Kidney (tissue), 14 donors: Measurements from ENCODE around the gene CHST3. TPM values are rescaled to one million over a fixed set of nuclear protein-coding genes. Genes with fewer than 3 reads are reported as not detected.

ENCODE experiments used
- DNase-seq, 5 donors: peaks; one replicate each; pipeline ENCODE4 v3.0.0-alpha.2; 2013 to 2020
- FAIRE-seq: peaks from 2 replicates; lab custom pipeline; 2012; peaks lifted over from hg19 to GRCh38; lab: Jason Lieb, UNC
- H3K27ac ChIP-seq, 2 donors: one replicate each; pipeline ENCODE4 v1.7.0; 2013; ENCODE audit warnings: low read depth in 2 of 2, low read length in 2 of 2, inconsistent platforms in 1 of 2
- H3K27me3 ChIP-seq: one replicate; pipeline ENCODE4 v1.7.1; 2013; ENCODE audit warnings: low read length, inconsistent platforms; ENCODE audit not compliant: control insufficient read depth, insufficient read depth
- H3K36me3 ChIP-seq, 3 donors: one replicate each; pipeline versions ENCODE4 v1.7.0 to v1.7.1; 2013; ENCODE audit warnings: low read length in 3 of 3, control low read depth in 1 of 3, inconsistent platforms in 1 of 3; ENCODE audit not compliant: insufficient read depth in 3 of 3, control insufficient read depth in 2 of 3
- H3K4me1 ChIP-seq, 3 donors: one replicate each; pipeline versions ENCODE4 v1.7.0 to v1.7.1; 2013; ENCODE audit warnings: low read length in 3 of 3, inconsistent platforms in 1 of 3, low read depth in 1 of 3; ENCODE audit not compliant: control insufficient read depth in 2 of 3, insufficient read depth in 2 of 3
- H3K4me3 ChIP-seq, 3 donors: one replicate each; pipeline versions ENCODE4 v1.7.0 to v1.8.1; 2013; ENCODE audit warnings: low read length in 3 of 3, control low read depth in 1 of 3, inconsistent platforms in 1 of 3
- H3K9ac ChIP-seq, 3 donors: one replicate each; pipeline versions ENCODE4 v1.7.0 to v1.7.1; 2013; ENCODE audit warnings: low read length in 3 of 3, control low read depth in 1 of 3, inconsistent platforms in 1 of 3
- H3K9me3 ChIP-seq, 3 donors: one replicate each; pipeline versions ENCODE4 v1.7.0 to v1.7.1; 2013; ENCODE audit warnings: low read length in 3 of 3, control low read depth in 1 of 3, inconsistent platforms in 1 of 3; ENCODE audit not compliant: control insufficient read depth in 2 of 3, insufficient read depth in 1 of 3
- CTCF ChIP-seq: IDR thresholded peaks from 3 replicates; pipeline ENCODE4 v1.5.1; 2012; ENCODE audit warnings: mild to moderate bottlenecking, moderate library complexity, borderline replicate concordance; ENCODE audit not compliant: insufficient read depth; ENCODE audit errors: extremely low read depth
- intact Hi-C: fragments of 100-400 bp; cut with DNase I; formaldehyde crosslinking; loops from one replicate; pipeline ENCODE4 v1.11.1; 2022
- polyA plus RNA-seq: library from polyadenylated mRNA; stranded (reverse); fragments of 350-450 nt; fragmentation: Illumina TruSeq; extraction: RNeasy Lipid Tissue Mini Kit (QIAGEN cat#74804); gene quantifications from one replicate; pipeline ENCODE4 v1.2.3, GENCODE V29; 2014; ENCODE audit warnings: low read depth, low replicate concordance; ENCODE audit not compliant: insufficient read depth
- total RNA-seq: library from RNA; stranded (reverse); fragmentation: NEBNext Ultra II Directional; extraction: Animal tissue kit (Norgen Biotek cat#: 25700); gene quantifications from one replicate; pipeline ENCODE4 v1.2.1, GENCODE V29; 2021
- donor health status: control.
- donor health status: control.
- donor health status: control.
- donor health status: control.
- donor health status: control.
- donor health status: DM: yes; HTN: yes; CAD: no.
- donor health status: Normal renal cell carcinoma (clear cell type).

Gene CHST3
- total and polyA plus RNA-seq, 2 donors from 2014 or later, result 9.1 to 31.5 TPM

GRCh38 chr10:71963351-71964097 is 671 bp upstream of the CHST3 start:
- peak overlapping the region in 2 of 3 donors; percentile 50 to 92 for H3K9ac ChIP-seq
- FAIRE-seq, result no peak
- H3K4me1 ChIP-seq, result peaks cover 0 to 20% (median 16%) of the 10 kb centered on the region in 3 donors
- no peaks in the 10 kb centered on the region for H3K9me3 ChIP-seq
- no peak for TF ChIP-seq CTCF
- H3K27ac ChIP-seq, result peak overlapping the region; percentile 93 to 94
- H3K4me3 ChIP-seq, result peak overlapping the region in 2 of 3 donors; percentile 44 to 91
- H3K27me3 ChIP-seq, result no peaks in the 10 kb centered on the region
- DNase-seq, result peak; percentile 31 to 84 (median 57)
- no peaks in the 10 kb centered on the region for H3K36me3 ChIP-seq
- intact Hi-C loops, result no loop called here

- Histone ChIP-seq H3K27ac (peak overlapping the region; percentile 93 to 94), H3K36me3 (peaks cover 0 to 3% (median 0%) of the 10 kb centered on the region in 3 donors), H3K27me3 (no peaks in the 10 kb centered on the region), H3K4me3 (peak overlapping the region; percentile 66 to 91 (median 75)), H3K4me1 (peaks cover 0 to 29% (median 23%) of the 10 kb centered on the region in 3 donors), H3K9ac (peak overlapping the region; percentile 48 to 92 (median 92)), H3K9me3 (no peaks in the 10 kb centered on the region)
- intact Hi-C loops, result no loop called here
- FAIRE-seq (no peak), DNase-seq (peak; percentile 67 to 89 (median 79))
- no peak for TF ChIP-seq CTCF
These were observed 734 bp downstream of the CHST3 start for GRCh38 chr10:71964743-71965515.

- no peak for TF ChIP-seq CTCF
- peak overlapping the region; percentile 66 to 91 (median 75) for H3K4me3 ChIP-seq
- H3K4me1 ChIP-seq, result peaks cover 0 to 32% (median 23%) of the 10 kb centered on the region in 3 donors
- no peak for FAIRE-seq
- H3K9me3 ChIP-seq, result no peaks in the 10 kb centered on the region
- H3K36me3 ChIP-seq, result peaks cover 0 to 3% (median 0%) of the 10 kb centered on the region in 3 donors
- no peaks in the 10 kb centered on the region for H3K27me3 ChIP-seq
- H3K9ac ChIP-seq, result peak overlapping the region; percentile 48 to 92 (median 92)
- DNase-seq, result peak in 1 of 5 donors; percentile 20
- peak overlapping the region; percentile 93 to 94 for H3K27ac ChIP-seq
- intact Hi-C loops, result no loop called here
These were observed 1.4 kb downstream of the CHST3 start for GRCh38 chr10:71965623-71966022.
